Stimulated activated CD4-positive, alpha-beta T cell treated with anti-CD3 and anti-CD28 coated beads, Interleukin-4, amount 100 ng/mL, for 4 hours (primary cell): ENCODE results near the gene ABCC2.

Experiments
- DNase-seq, 2 experiments: peaks; one replicate each; pipeline ENCODE4 v3.0.0-alpha.2; 2020

The ABCC2 gene

GRCh38 chr10:99777918-99778714 lies 4.3 kb upstream of the ABCC2 start:
- DNase-seq = no peak

GRCh38 chr10:99779335-99779734 lies 3.1 kb upstream of the ABCC2 start:
- no peak for DNase-seq

- DNase-seq = no peak
Observed at GRCh38 chr10:99781734-99782429, 558 bp upstream of the ABCC2 start.

GRCh38 chr10:99784016-99784726 lies 1.7 kb downstream of the ABCC2 start:
- no peak for DNase-seq

- no peak for DNase-seq
Observed at GRCh38 chr10:99784727-99785441, 2.4 kb downstream of the ABCC2 start.

GRCh38 chr10:99785646-99786045 lies 3.2 kb downstream of the ABCC2 start:
- DNase-seq = no peak

GRCh38 chr10:99787311-99787710 lies 4.9 kb downstream of the ABCC2 start:
- no peak for DNase-seq

- no peak for DNase-seq
Observed at GRCh38 chr10:99787782-99788445, 5.5 kb downstream of the ABCC2 start.

- no peak for DNase-seq
Observed at GRCh38 chr10:99788598-99789256, 6.3 kb downstream of the ABCC2 start.

- DNase-seq = no peak
Observed at GRCh38 chr10:99791831-99792230, 9.4 kb downstream of the ABCC2 start.

GRCh38 chr10:99793819-99794218 lies 11.4 kb downstream of the ABCC2 start:
- DNase-seq = no peak

- no peak for DNase-seq
Observed at GRCh38 chr10:99796928-99797327, 14.5 kb downstream of the ABCC2 start.

- DNase-seq = no peak
Observed at GRCh38 chr10:99798031-99798430, 15.6 kb downstream of the ABCC2 start.

GRCh38 chr10:99798920-99799319 lies 16.5 kb downstream of the ABCC2 start:
- DNase-seq = no peak

GRCh38 chr10:99799613-99800012 lies 17.2 kb downstream of the ABCC2 start:
- no peak for DNase-seq

GRCh38 chr10:99804471-99804870 lies 22.0 kb downstream of the ABCC2 start:
- DNase-seq = no peak

- no peak for DNase-seq
Observed at GRCh38 chr10:99805190-99805589, 22.8 kb downstream of the ABCC2 start.

- DNase-seq = no peak
Observed at GRCh38 chr10:99806091-99806490, 23.7 kb downstream of the ABCC2 start.

- DNase-seq = no peak
Observed at GRCh38 chr10:99807786-99808185, 25.3 kb downstream of the ABCC2 start.

- DNase-seq = no peak
Observed at GRCh38 chr10:99808270-99808669, 25.8 kb downstream of the ABCC2 start.

- DNase-seq = no peak
Observed at GRCh38 chr10:99809481-99809880, 27.0 kb downstream of the ABCC2 start.
